Left hindlimb (tissue), 1 donor: ENCODE data around the gene ELP1.
"Not testable (repeated sequence)": the region's sequence is repeated elsewhere in the genome, so short reads cannot be mapped to it uniquely, and the experiment has no call there.

Experiments
- DNase-seq: peaks from one replicate; pipeline ENCODE4 v3.0.0-alpha.2; 2018

Gene ELP1, protein sequence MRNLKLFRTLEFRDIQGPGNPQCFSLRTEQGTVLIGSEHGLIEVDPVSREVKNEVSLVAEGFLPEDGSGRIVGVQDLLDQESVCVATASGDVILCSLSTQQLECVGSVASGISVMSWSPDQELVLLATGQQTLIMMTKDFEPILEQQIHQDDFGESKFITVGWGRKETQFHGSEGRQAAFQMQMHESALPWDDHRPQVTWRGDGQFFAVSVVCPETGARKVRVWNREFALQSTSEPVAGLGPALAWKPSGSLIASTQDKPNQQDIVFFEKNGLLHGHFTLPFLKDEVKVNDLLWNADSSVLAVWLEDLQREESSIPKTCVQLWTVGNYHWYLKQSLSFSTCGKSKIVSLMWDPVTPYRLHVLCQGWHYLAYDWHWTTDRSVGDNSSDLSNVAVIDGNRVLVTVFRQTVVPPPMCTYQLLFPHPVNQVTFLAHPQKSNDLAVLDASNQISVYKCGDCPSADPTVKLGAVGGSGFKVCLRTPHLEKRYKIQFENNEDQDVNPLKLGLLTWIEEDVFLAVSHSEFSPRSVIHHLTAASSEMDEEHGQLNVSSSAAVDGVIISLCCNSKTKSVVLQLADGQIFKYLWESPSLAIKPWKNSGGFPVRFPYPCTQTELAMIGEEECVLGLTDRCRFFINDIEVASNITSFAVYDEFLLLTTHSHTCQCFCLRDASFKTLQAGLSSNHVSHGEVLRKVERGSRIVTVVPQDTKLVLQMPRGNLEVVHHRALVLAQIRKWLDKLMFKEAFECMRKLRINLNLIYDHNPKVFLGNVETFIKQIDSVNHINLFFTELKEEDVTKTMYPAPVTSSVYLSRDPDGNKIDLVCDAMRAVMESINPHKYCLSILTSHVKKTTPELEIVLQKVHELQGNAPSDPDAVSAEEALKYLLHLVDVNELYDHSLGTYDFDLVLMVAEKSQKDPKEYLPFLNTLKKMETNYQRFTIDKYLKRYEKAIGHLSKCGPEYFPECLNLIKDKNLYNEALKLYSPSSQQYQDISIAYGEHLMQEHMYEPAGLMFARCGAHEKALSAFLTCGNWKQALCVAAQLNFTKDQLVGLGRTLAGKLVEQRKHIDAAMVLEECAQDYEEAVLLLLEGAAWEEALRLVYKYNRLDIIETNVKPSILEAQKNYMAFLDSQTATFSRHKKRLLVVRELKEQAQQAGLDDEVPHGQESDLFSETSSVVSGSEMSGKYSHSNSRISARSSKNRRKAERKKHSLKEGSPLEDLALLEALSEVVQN (N-terminal part only)

DNA sequence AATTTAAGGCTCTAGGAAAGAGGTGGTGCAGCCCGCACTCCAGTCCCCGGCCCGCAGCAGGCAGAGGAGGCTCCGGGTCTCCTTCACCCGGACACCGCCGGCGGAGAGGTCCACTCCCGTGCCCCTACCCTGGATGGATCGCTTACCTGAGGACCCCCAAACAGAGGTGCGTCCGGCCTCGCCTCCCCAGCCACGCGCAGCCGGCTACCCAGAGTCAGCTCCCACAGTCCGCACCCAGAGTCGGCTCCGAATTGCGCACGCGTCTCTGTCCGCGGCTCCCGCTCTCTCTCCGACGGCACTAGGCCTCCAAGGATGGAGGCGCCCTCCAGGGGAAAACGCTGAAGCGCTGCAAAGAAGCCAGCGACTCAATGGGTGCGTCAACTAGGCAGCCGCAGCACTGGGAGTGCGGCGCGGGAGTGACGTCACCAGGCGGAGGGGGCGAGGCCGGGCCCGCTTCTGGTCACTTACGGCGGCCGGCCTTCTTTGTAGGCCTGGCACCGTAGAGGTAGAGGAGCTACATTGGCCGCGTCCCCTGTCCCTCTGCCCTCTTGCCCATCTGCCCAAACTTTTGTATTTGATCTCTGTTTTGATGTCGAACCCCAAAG lies at the start of gene ELP1:
Gene ELP1, minus strand, starts transcription at position 407 of the 605 bp plus-strand sequence. CDS start 2,978 bp downstream, outside the sequence.
- peak; percentile 94 for DNase-seq

DNA sequence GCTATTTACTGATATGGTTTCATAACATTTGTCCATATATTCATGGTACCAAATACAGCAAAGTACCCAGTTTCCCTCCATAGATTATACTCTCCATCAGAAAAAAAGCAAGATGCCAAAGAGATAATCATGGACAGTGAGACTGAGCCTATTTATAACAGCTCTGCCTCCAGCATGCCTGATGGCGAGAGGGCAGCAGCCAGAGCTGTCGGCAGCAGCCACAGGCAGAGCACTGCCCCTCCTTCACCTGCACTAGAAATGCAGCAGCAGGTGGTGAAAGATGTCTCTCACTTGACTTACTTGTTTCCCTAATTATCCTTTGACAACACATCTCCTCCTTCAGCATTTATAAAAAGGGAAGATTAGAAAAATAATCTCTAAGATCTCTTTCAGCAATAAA lies 47.0 kb upstream of the ELP1 start:
- no peak for DNase-seq

DNA sequence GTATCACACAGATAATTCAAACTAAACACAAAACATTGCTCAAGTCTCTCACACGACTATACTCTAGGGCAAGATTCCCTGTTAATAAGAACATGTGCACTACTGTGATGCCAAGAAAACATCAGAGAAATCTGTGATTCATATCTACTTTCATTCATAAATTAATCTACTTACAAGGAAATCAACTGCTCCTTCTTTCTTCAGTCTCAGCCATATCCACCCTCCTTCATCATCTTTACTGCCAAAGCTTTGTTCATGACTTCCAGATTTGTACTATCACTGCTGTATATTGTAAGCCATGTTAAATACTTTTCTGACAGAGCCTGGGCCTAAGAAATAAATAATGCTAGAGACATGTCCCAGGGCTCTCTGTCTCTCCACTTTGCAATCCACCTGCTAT lies 44.3 kb upstream of the ELP1 start:
- no peak for DNase-seq

DNA sequence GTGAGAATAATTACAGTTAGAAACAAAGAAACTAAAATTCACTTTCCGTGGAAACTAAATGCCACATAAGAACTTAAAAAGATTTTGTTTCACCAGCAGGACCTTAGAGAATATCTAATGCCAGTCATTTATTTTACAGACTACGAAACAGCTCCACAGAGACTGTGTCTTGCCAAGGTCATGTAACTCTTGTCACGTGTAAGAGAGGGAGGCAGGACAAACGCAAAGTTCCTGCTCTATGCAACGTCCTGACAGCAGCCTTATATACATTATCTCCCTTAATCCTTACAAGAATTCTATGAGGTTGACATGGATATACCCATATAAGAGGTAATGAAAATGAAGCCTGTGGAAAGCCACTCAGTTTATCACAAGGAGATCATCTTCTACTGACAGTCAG lies 40.0 kb upstream of the ELP1 start:
- no peak for DNase-seq

DNA sequence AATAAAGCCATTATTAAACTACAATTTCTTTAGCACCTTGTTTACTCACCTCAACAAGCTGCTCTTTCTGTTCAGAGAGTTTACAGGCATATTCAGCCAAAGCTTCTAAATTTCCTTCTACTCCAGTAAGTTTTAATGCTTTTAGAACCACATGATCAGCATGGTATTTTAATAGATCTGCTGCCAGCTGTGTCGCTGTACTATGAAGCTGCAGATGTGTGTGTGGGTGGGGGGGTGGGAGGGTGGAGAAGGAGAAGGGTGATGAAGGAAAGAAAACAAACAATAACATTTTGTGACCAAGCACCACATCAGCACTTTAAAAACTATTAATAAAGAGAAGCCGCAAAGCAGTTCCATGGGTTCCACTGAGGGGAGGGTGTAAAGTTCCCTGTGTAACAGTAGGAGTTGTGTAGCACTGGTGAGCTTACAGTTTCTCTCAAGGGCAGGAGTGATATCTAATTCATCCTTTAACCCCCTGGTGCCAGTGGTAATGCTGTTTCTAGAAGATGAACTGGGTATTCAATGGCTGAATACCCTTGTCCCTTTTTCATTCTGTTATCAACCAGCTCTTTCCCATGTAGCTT lies 38.8 kb upstream of the ELP1 start:
- peak; percentile 34 for DNase-seq

DNA sequence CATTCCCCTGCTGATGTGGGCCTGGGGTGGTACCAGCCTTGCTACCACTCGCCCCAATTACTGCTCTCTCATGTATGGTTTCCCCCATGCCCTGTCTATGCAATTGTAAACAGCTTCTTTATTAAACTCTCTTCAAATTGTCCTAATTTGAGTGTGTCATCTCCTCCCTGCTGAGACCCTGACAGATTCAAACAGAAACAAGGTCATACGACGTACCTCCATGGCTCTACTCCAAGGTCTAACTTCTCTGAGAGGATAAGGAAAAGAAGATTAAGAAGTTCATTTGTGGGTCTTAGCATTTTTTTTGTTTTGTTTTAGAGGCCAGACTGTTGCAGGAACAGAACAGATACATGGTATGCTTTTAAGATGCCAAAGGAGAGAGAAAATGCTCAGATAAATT lies 38.3 kb upstream of the ELP1 start:
- DNase-seq: no peak

DNA sequence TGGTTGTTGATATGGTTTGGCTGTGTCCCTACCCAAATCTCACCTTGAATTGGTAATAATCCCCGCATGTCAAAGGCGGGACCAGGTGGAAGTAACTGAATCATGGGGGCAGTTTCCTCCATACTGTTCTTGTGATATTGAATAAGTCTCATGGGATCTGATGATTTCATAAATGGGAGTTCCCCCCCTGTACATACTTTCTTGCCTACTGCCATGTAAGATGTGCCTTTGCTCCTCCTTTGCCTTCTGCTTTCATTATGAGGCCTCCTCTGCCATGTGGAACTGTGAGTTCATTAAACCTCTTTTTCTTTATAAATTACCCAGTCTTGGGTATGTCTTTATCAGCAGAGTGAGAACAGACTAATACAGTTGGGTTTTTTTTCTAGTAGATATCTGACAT lies 37.5 kb upstream of the ELP1 start:
- DNase-seq: not testable (repeated sequence)

DNA sequence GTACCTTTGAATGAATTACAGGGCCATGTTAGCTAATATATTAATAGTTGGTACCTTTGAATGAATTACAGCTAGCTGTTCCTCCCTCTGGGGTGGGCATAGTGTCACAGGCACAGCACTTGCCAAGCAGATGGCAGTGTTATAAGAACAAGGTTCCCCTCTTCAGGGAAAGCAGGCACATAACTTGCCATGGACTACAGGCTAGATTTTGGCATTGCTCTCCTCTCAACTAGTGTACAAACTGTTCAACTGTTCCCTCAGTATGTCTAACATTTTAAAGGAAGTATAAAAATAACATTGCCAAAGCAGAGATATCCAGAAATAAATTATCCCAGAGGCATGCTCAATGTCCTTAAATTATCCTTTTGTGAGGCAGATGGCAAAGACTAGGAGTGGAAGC lies 34.0 kb upstream of the ELP1 start:
- DNase-seq: no peak

DNA sequence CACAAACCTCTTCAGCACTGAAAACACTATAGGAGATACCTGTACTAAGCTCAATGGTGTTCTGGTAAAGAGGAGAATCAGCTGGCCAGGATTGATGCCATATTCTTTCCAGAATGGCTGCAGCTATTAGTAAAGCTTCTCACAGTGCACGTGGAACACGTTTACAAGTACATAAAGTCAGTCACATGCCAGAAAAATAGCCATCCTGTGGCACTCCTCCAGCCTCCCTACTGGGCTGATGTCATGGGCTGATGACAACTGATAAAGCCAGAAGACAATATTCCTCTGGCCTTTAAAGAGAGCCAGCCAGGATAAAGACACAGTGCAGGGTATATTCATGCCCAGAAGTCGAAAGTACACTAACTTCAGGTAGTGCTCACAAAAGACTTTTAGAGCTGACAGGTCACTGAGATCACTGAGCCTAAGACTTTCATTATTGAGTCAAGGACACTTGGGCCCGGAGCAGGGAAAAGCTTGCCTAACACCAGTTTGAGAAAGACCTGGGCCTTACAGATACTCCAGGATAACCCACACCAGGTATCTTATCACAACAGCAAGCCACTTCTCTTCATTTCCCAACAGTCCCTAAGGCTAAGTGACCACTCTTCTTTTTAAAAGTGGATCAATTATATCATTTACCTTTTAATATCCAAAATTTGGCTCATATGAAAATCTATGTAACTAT lies 29.7 kb upstream of the ELP1 start:
- no peak for DNase-seq

DNA sequence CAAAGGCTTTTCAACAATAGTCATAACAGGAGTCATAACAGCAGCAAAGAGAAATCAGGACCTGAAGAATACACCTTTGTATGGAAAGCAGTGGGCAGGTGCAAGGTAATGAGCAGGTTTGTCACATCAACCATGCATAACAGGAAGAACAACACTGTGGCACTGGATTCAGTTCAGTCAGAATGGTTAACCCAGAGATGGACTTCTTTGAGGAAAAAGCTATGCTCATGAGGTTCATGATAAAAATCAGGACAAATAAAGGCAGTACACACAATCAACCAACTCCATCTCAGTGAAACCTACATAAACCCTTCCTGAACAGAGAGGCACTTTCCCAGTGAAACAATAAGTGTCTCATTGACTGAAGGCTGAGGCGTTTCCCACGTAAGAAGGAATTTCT lies 27.2 kb upstream of the ELP1 start:
- no peak for DNase-seq

DNA sequence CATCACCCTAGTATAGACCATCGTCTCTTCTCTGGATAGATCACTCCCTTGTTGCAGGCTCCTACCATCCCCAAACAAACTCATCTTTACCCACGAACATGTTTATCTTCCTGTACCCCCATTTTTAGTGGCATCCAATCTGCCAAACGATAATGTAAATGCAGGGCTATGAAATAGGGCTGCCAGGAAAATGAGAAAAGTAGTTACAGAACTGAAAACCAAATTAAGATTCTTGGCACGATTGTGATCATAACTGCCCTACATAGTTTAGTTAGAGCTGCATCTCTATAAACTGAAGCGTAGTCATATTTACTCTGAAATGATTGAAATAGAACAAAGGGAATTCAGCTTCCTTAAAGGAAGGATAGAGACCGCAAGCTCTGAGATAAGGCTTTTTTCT lies 26.4 kb upstream of the ELP1 start:
- no peak for DNase-seq

DNA sequence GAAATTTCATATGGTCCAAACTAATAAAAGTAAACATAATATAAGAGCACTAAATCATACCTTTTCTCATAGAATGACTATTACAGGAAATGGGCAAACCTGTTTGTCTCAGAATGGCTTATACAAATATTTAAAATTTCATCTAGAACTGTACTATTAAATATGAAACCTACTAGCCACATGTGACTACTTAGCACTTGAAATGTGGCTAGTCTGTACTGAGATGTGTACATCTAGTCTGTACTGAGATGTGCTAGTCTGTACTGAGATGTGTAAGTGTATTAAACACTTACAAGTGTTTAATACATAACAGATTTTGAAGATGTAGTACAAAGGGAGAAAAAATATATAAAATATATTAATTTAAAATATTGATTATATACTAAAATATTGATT lies 22.7 kb upstream of the ELP1 start:
- no peak for DNase-seq

DNA sequence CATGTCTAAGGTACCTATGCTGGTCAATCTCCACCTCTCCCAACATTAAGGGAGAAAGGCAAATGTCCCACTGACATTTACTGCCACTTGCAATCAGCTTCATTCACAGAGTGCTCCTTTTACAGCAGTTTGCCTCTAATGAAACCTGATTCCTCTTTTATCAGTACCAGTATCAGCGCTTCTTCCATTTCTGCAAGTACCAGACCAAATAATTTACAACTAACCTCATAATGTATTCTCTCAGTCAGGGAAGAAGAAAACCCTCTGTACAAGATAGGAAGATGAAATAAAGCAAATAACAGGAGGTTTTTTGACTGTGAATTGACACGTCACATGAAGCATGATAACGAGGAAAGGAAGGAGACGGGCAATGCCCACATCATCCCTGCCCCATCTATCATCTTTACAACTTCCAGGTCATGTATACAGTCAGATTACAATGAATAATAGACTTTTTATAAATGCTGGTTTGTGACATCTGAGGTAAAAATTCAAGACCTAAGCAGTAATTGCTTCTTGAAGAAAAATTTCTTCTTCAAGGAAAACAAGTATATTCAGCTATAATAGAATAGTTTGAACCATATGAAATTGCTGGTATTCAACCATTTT lies 22.2 kb upstream of the ELP1 start:
- no peak for DNase-seq

DNA sequence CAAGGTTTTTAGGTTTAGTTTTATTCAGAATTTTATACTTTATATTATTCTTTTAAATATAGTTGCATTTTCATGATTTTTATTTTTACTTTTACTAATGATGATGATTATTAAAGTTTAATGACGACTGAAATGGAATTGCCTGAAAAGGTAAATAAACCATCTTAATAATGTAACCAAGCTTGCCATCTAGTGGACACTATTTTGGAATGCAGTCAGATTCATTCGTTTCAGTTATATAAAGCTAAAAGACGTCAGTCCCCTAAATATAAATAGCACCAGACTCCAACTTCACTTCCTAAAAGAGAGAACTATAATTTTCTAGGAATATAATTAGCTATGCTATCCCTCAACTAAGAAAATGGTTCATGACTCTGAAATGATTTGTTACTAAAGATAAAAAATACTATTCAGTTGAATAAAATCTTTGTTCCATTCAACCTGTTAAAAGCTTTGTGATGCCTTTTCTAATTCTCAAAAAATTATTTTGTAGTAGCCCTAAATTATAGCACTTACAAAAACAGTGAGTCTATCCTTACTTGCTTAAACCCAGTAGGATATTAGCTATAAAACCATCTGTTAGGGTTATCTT lies 20.2 kb upstream of the ELP1 start:
- no peak for DNase-seq

DNA sequence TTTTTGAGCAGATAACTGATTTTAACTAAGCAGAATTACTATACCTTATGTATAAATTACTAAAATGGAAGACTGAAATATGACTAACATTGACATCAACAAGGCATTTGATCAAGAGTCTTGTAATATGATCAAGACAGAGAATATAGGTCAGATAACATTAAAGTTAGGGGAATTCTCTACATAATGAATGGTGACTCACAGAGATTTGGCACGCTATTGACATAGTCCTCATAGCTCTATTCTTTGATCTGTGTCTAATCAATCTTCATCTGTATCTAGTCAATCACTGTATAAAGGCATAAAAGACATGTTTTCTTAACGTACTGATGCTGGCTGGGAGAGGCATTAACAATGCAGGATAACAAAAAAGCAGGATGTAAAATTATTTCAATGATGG lies 17.7 kb upstream of the ELP1 start:
- no peak for DNase-seq

DNA sequence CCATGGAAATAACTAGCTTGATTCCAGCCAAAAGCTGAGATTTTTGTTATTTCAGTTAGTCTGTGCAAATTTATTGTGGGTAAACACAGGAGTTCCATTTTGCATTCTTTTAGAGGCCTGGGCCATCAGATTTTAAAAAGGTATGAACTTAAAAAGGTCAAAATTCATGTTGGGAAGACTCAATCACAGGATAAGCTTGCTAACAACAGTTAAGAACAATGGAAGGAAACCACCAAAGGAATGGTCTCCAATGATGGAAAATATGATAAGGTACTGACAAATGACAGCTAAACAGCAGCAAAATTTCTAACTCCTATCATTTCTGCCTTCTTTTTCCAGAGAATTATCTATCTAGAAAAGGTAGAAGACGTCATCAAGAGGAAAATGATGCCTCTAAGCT lies 16.2 kb upstream of the ELP1 start:
- DNase-seq: no peak

DNA sequence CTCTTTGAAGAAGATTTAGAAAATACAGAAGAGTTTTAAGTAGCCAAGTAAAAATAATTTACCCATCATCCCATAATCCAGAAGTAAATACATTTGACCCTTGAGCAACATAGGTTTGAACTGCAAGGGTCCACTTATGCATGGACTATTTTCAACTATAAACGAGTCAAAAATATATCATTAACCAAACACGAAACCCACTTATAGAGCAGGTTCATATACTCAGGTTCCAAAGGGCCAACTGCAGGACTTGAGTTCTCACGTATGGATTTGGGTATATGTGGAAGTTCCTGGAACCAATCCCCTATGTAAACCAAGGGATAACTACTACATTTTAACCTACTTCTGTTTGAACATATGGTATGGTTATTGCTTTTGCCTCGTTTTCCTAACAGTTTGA lies 6.1 kb upstream of the ELP1 start:
- DNase-seq: no peak

DNA sequence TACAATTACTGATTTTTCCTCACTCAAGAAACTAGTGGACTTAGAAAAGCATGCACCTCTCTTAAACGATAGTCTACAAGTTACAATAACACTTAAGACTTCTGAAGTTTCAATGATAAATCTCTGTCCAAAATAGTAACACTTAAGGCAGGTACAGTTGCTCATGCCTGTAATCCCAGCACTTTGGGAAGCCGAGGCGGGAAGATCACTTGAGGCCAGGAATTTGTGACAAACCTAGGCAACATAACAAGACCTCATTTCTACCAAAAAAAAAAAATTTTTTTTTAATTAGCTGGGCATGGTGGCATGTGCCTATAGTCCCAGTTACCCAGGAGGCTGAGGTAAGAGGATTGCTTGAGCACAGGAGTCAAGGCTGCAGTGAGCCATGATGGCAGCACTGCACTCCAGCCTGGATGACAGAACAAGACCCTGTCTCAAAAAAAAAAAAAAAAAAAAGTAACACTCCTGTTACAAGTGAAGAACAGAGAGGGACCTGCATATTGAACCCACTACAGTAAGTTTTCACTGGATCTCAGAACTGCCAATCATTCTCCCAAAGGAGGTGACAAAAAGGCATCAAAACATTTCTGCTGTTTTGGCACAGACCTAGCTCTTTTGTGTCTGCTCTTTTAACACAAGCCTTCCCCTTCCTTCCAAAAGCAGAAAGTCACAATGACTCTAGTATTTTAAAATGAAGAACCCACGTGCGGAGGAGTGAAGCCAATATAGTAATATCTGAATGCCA lies 3.8 kb upstream of the ELP1 start:
- no peak for DNase-seq

DNA sequence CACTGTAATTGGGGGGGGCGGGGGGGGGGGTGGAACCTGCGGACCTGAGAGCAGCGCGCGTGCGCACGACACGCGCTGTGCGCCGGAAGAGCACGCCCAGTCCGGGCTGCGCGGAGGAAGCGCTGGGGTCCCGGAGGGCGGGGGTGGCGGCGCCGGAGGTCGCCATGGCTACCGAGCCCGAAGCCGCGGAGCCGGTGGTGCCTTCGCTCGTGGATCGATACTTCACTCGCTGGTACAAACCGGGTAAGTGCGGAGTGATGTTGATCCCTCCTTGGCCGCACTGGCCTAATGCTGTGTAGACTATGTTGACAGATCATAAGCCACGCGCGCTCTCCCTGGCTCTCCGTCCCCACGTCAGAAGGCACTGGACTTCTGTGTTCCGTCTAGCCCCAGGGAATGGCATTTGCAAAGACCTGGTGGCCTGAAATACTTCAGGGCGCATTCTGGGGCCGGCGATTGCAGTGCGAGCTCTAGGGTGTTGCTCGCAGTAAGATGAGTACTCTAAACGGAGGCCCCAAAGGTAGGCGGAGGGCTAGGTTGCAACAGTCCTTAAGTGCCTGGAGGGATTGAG lies 484 bp upstream of the ELP1 start, which contains the start of gene ABITRAM:
Gene ABITRAM, plus strand, starts transcription at position 78 of the 571 bp plus-strand sequence. Its CDS starts 87 bp downstream, at position 165.
- DNase-seq: no peak

DNA sequence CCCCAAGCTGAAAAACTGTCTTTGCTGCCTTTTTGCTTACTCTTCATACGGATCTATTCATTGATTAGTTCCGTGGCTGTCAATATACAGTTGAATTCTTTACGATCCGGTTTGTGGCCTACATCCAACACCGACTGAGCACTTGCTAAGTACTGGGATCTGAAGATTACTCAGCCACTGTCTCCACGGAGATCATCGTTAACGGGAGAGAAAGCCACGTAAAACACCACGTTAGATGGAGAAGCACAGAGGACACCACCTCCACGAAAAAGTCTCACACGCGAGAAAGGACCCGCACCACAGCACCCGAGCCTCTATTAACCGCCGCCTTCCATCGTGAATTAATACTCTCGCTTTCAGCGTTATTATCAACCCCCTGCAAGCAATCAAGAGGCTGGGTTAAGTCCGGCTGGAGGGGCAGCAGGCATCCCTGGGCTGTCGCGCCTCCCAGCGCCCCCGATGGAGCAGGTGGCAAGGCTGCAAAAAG lies 650 bp downstream of the ELP1 start:
- DNase-seq: no peak
